ENCODE measurements around the gene CAMP.

DNA sequence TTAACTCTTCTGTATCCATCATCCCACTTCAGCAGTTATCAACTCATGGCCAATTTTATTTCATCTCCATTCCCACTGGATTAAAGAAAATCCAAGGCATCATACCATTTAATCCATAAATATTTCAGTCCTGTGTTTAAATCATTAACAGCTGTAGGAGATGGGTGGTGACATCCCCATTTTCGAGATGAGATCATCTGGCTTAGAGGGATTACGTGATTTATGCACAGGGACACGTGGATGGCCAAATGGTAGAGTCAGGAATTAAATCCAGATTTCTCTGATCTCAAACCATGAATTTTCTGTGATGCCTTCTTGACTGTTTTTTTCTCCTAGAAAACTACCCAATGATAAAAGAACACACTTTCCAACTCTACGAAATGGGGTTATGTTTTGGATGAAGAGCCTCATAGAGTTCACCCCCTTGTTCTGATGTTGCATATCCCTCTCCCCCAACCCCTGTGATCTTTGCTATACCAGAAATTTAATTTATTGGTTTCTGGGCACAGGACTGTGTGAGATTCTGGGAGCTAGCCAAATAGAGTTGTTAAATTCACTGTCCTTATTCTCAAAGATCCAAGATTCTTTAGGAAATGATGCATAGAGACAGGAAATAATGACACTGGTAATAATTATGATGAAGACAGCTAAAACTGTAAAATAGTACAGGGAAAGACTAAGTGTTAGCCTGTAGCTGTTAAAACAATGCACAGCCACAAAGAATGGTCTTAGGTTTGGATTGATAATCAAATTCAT, 25.0 kb downstream of the CAMP start:
- TF ChIP-seq POLR2AphosphoS5 (IDR thresholded peaks at IDR 0.05; ENCODE audit: low read depth) (no peak), GABPA (IDR thresholded peaks at IDR 0.05; ENCODE audit: low read depth) (no peak), SPI1 (IDR thresholded peaks at IDR 0.05; ENCODE audit: borderline replicate concordance, low read depth) (no peak)
- TF ChIP-seq, protein P1, sequence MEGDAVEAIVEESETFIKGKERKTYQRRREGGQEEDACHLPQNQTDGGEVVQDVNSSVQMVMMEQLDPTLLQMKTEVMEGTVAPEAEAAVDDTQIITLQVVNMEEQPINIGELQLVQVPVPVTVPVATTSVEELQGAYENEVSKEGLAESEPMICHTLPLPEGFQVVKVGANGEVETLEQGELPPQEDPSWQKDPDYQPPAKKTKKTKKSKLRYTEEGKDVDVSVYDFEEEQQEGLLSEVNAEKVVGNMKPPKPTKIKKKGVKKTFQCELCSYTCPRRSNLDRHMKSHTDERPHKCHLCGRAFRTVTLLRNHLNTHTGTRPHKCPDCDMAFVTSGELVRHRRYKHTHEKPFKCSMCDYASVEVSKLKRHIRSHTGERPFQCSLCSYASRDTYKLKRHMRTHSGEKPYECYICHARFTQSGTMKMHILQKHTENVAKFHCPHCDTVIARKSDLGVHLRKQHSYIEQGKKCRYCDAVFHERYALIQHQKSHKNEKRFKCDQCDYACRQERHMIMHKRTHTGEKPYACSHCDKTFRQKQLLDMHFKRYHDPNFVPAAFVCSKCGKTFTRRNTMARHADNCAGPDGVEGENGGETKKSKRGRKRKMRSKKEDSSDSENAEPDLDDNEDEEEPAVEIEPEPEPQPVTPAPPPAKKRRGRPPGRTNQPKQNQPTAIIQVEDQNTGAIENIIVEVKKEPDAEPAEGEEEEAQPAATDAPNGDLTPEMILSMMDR (IDR thresholded peaks at IDR 0.05; ENCODE audit: insufficient read depth, low read length) = no peak
- TF ChIP-seq, protein P2, sequence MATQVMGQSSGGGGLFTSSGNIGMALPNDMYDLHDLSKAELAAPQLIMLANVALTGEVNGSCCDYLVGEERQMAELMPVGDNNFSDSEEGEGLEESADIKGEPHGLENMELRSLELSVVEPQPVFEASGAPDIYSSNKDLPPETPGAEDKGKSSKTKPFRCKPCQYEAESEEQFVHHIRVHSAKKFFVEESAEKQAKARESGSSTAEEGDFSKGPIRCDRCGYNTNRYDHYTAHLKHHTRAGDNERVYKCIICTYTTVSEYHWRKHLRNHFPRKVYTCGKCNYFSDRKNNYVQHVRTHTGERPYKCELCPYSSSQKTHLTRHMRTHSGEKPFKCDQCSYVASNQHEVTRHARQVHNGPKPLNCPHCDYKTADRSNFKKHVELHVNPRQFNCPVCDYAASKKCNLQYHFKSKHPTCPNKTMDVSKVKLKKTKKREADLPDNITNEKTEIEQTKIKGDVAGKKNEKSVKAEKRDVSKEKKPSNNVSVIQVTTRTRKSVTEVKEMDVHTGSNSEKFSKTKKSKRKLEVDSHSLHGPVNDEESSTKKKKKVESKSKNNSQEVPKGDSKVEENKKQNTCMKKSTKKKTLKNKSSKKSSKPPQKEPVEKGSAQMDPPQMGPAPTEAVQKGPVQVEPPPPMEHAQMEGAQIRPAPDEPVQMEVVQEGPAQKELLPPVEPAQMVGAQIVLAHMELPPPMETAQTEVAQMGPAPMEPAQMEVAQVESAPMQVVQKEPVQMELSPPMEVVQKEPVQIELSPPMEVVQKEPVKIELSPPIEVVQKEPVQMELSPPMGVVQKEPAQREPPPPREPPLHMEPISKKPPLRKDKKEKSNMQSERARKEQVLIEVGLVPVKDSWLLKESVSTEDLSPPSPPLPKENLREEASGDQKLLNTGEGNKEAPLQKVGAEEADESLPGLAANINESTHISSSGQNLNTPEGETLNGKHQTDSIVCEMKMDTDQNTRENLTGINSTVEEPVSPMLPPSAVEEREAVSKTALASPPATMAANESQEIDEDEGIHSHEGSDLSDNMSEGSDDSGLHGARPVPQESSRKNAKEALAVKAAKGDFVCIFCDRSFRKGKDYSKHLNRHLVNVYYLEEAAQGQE (IDR thresholded peaks at IDR 0.05; ENCODE audit: insufficient replicate concordance, low read depth) = no peak

All from HL-60 (cell line).